SK-N-SH (cell line): Measurements from ENCODE around the gene GALNTL6. TPM values are rescaled to one million over a fixed set of nuclear protein-coding genes. Genes with fewer than 3 reads are reported as not detected.
A peak's percentile ranks its signal among the peaks of the same experiment; 100 is the strongest.

Experiments
- CTCF ChIA-PET: fragments of 300-600, 350-600 bp; formaldehyde crosslinking; extraction: SDS; loops from one replicate; lab custom pipeline; 2021; lab: Yijun Ruan, JAX
- POLR2A ChIA-PET: fragments of 350-600 bp; sonication (Branson Sonifier 250); formaldehyde crosslinking; extraction: SDS; loops from one replicate; lab custom pipeline; 2020; ENCODE audit warnings: antibody characterized with exemption, inconsistent platforms; lab: Yijun Ruan, JAX
- DNase-seq: peaks from one replicate; pipeline ENCODE4 v3.0.0; 2012
- H2AFZ ChIP-seq: fragments of 200-600 bp; sonication (generic); 2 replicates; pipeline ENCODE4 v1.8.1; 2016; ENCODE audit warnings: antibody characterized with exemption, mild to moderate bottlenecking, low read depth
- H3F3A ChIP-seq: fragments of 200-600 bp; sonication (generic); replicated peaks from 2 replicates; pipeline ENCODE3; 2016; ENCODE audit warnings: antibody characterized with exemption, mild to moderate bottlenecking; ENCODE audit not compliant: insufficient read depth
- H3K27ac ChIP-seq, 2 experiments: fragments of 200-500 bp in 1 of 2; fragments of 200-600 bp in 1 of 2; sonication (Bioruptor generic) in 1 of 2; sonication (generic), shearing (Covaris generic) in 1 of 2; 2 replicates each; pipeline versions ENCODE4 v1.5.1 to v1.6.1; 2014 to 2016; ENCODE audit warnings: low read depth in 2 of 2, inconsistent platforms in 1 of 2, low read length in 1 of 2, mild to moderate bottlenecking in 1 of 2, mixed read lengths in 1 of 2
- H3K27me3 ChIP-seq: fragments of 200-600 bp; sonication (generic), shearing (Covaris generic); 2 replicates; pipeline ENCODE4 v1.6.1; 2016; ENCODE audit warnings: mixed run types; ENCODE audit not compliant: insufficient read depth
- H3K36me3 ChIP-seq, 2 experiments: fragments of 200-500 bp in 1 of 2; fragments of 200-600 bp in 1 of 2; sonication (Bioruptor generic) in 1 of 2; sonication (generic) in 1 of 2; replicated peaks in 1 of 2; 2 replicates each; pipeline versions ENCODE3 to v1.5.1; 2014 to 2016; ENCODE audit warnings: low read length in 1 of 2, mild to moderate bottlenecking in 1 of 2; ENCODE audit not compliant: insufficient read depth in 2 of 2, control insufficient read depth in 1 of 2
- H3K4me1 ChIP-seq, 2 experiments: fragments of 200-500 bp in 1 of 2; fragments of 200-600 bp in 1 of 2; sonication (Bioruptor generic) in 1 of 2; sonication (generic), shearing (Covaris generic) in 1 of 2; 2 replicates each; pipeline versions ENCODE4 v1.5.1 to v1.6.1; 2014 to 2016; ENCODE audit warnings: low read depth in 1 of 2, low read length in 1 of 2, mixed run types in 1 of 2; ENCODE audit not compliant: insufficient read depth in 2 of 2, control insufficient read depth in 1 of 2
- H3K4me2 ChIP-seq: fragments of 200-600 bp; sonication (generic), shearing (Covaris generic); 2 replicates; pipeline ENCODE4 v1.6.1; 2017; ENCODE audit warnings: mixed run types
- H3K4me3 ChIP-seq, 2 experiments: fragments of 200-500 bp in 1 of 2; fragments of 200-600 bp in 1 of 2; sonication (Bioruptor generic) in 1 of 2; sonication (generic), shearing (Covaris generic) in 1 of 2; 2 replicates each; pipeline versions ENCODE4 v1.5.1 to v1.8.1; 2014 to 2016; ENCODE audit warnings: low read depth in 2 of 2, inconsistent platforms in 1 of 2, low read length in 1 of 2, mild to moderate bottlenecking in 1 of 2, mixed read lengths in 1 of 2, moderate library complexity in 1 of 2
- H3K79me2 ChIP-seq: fragments of 200-600 bp; sonication (generic); 2 replicates; pipeline ENCODE4 v1.8.1; 2017; ENCODE audit warnings: mild to moderate bottlenecking; ENCODE audit not compliant: insufficient read depth
- H3K9ac ChIP-seq: fragments of 200-600 bp; sonication (generic); 2 replicates; pipeline ENCODE4 v1.6.1; 2017; ENCODE audit warnings: mixed run types
- H3K9me2 ChIP-seq: fragments of 200-600 bp; sonication (generic); 2 replicates; pipeline ENCODE4 v1.6.1; 2017; ENCODE audit warnings: mixed run types
- H3K9me3 ChIP-seq: fragments of 200-600 bp; sonication (generic); 2 replicates; pipeline ENCODE4 v1.6.1; 2017; ENCODE audit warnings: mixed run types, mild to moderate bottlenecking, moderate library complexity
- H4K20me1 ChIP-seq: fragments of 200-600 bp; sonication (generic); 2 replicates; pipeline ENCODE4 v1.6.1; 2017; ENCODE audit warnings: mild to moderate bottlenecking, mixed run types; ENCODE audit not compliant: insufficient read depth
- CHD2 ChIP-seq: fragments of 150-350 bp; IDR thresholded peaks from 2 replicates; pipeline ENCODE4 v1.6.1; 2018; ENCODE audit warnings: low read length; ENCODE audit not compliant: partially characterized antibody
- ELF1 ChIP-seq: IDR thresholded peaks from 2 replicates; pipeline ENCODE4 v1.4.0; 2012
- EZH2phosphoT487 ChIP-seq: fragments of 200-600 bp; sonication (generic); IDR thresholded peaks from 2 replicates; pipeline ENCODE4 v1.6.1; 2017; ENCODE audit warnings: low read depth, mixed run types, mild to moderate bottlenecking, antibody characterized with exemption, moderate library complexity, borderline replicate concordance
- FOSL2 ChIP-seq: IDR thresholded peaks from 2 replicates; pipeline ENCODE4 v1.4.0; 2012; ENCODE audit warnings: low read depth, mild to moderate bottlenecking, moderate library complexity, borderline replicate concordance
- FOXJ3 ChIP-seq: sonication (generic); formaldehyde crosslinking; IDR thresholded peaks from 2 replicates; pipeline ENCODE4 v1.5.1; 2020; ENCODE audit warnings: mild to moderate bottlenecking, missing genetic modification reagents
- FOXM1 ChIP-seq: IDR thresholded peaks from 2 replicates; pipeline ENCODE4 v1.4.0; 2012; ENCODE audit warnings: low read depth, mild to moderate bottlenecking
- JUND ChIP-seq: IDR thresholded peaks from 2 replicates; pipeline ENCODE4 v1.4.0; 2012
- MXI1 ChIP-seq: IDR thresholded peaks from 2 replicates; pipeline ENCODE4 v1.6.1; 2012; ENCODE audit warnings: mild to moderate bottlenecking, low read depth, low read length, improper control_type of control experiment
- NFIC ChIP-seq: IDR thresholded peaks from 2 replicates; pipeline ENCODE4 v1.4.0; 2012; ENCODE audit warnings: borderline replicate concordance
- NRF1 ChIP-seq: IDR thresholded peaks from 2 replicates; pipeline ENCODE4 v1.6.1; 2012; ENCODE audit warnings: low read depth, mild to moderate bottlenecking, low read length
- POLR2AphosphoS5 ChIP-seq: IDR thresholded peaks from 2 replicates; pipeline ENCODE4 v1.6.1; 2012; ENCODE audit warnings: low read depth, low read length
- RAD21 ChIP-seq: IDR thresholded peaks from 2 replicates; pipeline ENCODE4 v1.6.1; 2012; ENCODE audit warnings: mild to moderate bottlenecking, low read length
- RCOR1 ChIP-seq: fragments of 150-350 bp; IDR thresholded peaks from 2 replicates; pipeline ENCODE4 v1.6.1; 2017; ENCODE audit warnings: antibody characterized with exemption, low read length
- RFX5 ChIP-seq: IDR thresholded peaks from 2 replicates; pipeline ENCODE4 v1.6.1; 2012; ENCODE audit warnings: mild to moderate bottlenecking, improper control_type of control experiment, low read length
- RXRA ChIP-seq: IDR thresholded peaks from 2 replicates; pipeline ENCODE4 v1.4.0; 2012; ENCODE audit warnings: low read depth, mild to moderate bottlenecking, borderline replicate concordance
- TCF12 ChIP-seq: IDR thresholded peaks from 2 replicates; pipeline ENCODE4 v1.4.0; 2012
- WGBS: methylation state at CpG from one replicate; pipeline ENCODE4 v1.1.6; 2017; ENCODE audit warnings: low lambda C conversion rate; 5-methylcytosine and 5-hydroxymethylcytosine counted together
- polyA plus RNA-seq, 3 experiments: library from polyadenylated mRNA; depleted of rRNA; stranded (reverse); fragments of >200 nt; gene quantifications; 2 replicates each; pipeline ENCODE4 v1.2.3, GENCODE V29; 2012
- TF ChIP-seq, protein P1 (sequence below): fragments of 150-350 bp; IDR thresholded peaks from 2 replicates; pipeline ENCODE4 v1.6.1; 2017; ENCODE audit warnings: antibody characterized with exemption, low read length, low read depth, borderline replicate concordance
- TF ChIP-seq, protein P2 (sequence below): IDR thresholded peaks from 2 replicates; pipeline ENCODE4 v1.4.0; 2012; ENCODE audit warnings: low read depth, borderline replicate concordance
- TF ChIP-seq, protein P3 (sequence below): fragments of 200-600 bp; sonication (generic); IDR thresholded peaks from 2 replicates; pipeline ENCODE4 v1.6.1; 2017; ENCODE audit warnings: antibody characterized with exemption, mild to moderate bottlenecking, moderate library complexity
- TF ChIP-seq, protein P4 (sequence below): IDR thresholded peaks from 2 replicates; pipeline ENCODE4 v1.4.0; 2012; ENCODE audit warnings: low read depth
- TF ChIP-seq, protein P5 (sequence below): IDR thresholded peaks from 2 replicates; pipeline ENCODE4 v1.6.1; 2012; ENCODE audit warnings: mild to moderate bottlenecking, low read depth, low read length, moderate library complexity

GALNTL6 gene
- polyA plus RNA-seq, 1 of the 3 experiments (the other 2 are of a cell fraction), result 0.07 TPM

DNA sequence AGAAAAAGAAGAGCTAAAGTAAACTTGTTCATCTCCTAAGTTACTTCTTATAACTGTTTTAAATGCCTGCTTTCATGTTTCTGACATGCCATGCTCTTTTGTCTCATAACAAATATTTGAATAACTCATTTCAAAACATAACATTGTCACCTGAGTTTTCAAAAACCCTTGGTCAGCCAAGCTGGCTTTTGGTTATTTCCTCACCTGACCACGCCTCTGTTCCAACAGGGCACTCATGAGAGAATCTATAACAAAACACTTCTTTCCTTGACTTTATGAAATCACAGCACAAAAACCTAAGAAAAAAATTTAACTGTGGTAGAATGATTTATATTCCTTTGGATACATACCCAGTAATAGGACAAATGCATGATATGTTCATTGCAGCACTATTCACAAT lies 1182.5 kb downstream of the GALNTL6 start:
- no peak overlapping the region for H3K4me3 ChIP-seq

DNA sequence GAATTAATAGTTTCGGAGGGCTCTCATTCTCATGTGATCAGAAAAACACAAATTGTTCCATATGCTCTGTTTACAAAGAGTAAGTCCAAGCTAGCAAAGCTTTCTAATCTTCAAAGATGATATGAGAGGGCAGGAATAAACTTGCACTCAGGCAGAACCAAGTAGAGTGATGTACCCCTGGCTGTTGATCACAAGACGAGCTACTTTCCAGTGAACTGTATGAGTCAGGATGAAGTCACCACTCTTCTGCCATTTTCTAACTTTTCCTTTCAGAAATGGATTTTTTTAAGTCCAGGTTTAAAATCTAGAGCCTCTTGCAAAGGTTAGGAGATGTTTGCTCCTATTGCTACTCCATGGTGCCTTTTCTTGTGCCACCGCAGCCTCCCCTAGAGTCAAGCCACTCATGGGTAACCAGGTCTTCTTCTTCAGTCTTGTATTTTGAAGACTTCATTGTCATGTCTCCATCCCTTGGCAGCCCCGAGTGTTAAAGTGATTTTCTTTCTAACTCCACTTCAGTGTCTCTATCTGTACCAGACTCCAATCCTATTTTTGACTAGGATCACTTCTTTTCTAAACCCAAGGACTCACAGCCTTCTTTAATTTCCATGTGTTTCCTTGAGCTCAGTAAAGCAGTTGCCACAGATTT lies 1183.5 kb downstream of the GALNTL6 start:
- Histone ChIP-seq H4K20me1 (no peaks in the 10 kb centered on the region), H3K27ac (peak overlapping the region in 1 of 2 experiments; percentile 82; a peak in 2 of 4 replicates), H3K9me3 (no peaks in the 10 kb centered on the region), H3K9ac (no peak overlapping the region), H3K4me2 (no peak overlapping the region), H3K27me3 (no peaks in the 10 kb centered on the region), H3K36me3 (no peaks in the 10 kb centered on the region), H3K9me2 (no peaks in the 10 kb centered on the region), H3F3A (peaks cover 13% of the 10 kb centered on the region), H3K79me2 (no peaks in the 10 kb centered on the region), H3K4me1 (peaks cover 0 to 23% of the 10 kb centered on the region in 2 experiments; a peak in 1 of 4 replicates), H3K4me3 (no peak overlapping the region), H2AFZ (peak overlapping the region; percentile 96; the same call in 1 of the 2 replicates)
- DNase-seq, result no peak
- CTCF ChIA-PET, result interaction anchor here (0.6 to 4.4 kb wide), 3 partner anchors 10 to 305 kb away, joined by 3 to 20 read pairs (median 8); no protein-coding TSS in a partner anchor
- 65% methylated on average over 4 of the region's 4 CpGs for WGBS
- POLR2A ChIA-PET, result no interaction called here
- TF ChIP-seq, protein P1, sequence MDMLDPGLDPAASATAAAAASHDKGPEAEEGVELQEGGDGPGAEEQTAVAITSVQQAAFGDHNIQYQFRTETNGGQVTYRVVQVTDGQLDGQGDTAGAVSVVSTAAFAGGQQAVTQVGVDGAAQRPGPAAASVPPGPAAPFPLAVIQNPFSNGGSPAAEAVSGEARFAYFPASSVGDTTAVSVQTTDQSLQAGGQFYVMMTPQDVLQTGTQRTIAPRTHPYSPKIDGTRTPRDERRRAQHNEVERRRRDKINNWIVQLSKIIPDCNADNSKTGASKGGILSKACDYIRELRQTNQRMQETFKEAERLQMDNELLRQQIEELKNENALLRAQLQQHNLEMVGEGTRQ, result no peak
- TF ChIP-seq RCOR1 (no peak), RFX5 (no peak), EZH2phosphoT487 (no peak), JUND (peak; percentile 87), FOXJ3 (CRISPR knock-in tag) (no peak), RXRA (no peak), MXI1 (no peak), NFIC (no peak), NRF1 (no peak), CHD2 (no peak), RAD21 (no peak), FOSL2 (peak; percentile 93)
- TF ChIP-seq, protein P2, sequence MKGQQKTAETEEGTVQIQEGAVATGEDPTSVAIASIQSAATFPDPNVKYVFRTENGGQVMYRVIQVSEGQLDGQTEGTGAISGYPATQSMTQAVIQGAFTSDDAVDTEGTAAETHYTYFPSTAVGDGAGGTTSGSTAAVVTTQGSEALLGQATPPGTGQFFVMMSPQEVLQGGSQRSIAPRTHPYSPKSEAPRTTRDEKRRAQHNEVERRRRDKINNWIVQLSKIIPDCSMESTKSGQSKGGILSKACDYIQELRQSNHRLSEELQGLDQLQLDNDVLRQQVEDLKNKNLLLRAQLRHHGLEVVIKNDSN, result no peak
- TF ChIP-seq, protein P3, sequence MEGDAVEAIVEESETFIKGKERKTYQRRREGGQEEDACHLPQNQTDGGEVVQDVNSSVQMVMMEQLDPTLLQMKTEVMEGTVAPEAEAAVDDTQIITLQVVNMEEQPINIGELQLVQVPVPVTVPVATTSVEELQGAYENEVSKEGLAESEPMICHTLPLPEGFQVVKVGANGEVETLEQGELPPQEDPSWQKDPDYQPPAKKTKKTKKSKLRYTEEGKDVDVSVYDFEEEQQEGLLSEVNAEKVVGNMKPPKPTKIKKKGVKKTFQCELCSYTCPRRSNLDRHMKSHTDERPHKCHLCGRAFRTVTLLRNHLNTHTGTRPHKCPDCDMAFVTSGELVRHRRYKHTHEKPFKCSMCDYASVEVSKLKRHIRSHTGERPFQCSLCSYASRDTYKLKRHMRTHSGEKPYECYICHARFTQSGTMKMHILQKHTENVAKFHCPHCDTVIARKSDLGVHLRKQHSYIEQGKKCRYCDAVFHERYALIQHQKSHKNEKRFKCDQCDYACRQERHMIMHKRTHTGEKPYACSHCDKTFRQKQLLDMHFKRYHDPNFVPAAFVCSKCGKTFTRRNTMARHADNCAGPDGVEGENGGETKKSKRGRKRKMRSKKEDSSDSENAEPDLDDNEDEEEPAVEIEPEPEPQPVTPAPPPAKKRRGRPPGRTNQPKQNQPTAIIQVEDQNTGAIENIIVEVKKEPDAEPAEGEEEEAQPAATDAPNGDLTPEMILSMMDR, result no peak
- TF ChIP-seq, protein P4, sequence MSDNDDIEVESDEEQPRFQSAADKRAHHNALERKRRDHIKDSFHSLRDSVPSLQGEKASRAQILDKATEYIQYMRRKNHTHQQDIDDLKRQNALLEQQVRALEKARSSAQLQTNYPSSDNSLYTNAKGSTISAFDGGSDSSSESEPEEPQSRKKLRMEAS, result no peak
- TF ChIP-seq, protein P5, sequence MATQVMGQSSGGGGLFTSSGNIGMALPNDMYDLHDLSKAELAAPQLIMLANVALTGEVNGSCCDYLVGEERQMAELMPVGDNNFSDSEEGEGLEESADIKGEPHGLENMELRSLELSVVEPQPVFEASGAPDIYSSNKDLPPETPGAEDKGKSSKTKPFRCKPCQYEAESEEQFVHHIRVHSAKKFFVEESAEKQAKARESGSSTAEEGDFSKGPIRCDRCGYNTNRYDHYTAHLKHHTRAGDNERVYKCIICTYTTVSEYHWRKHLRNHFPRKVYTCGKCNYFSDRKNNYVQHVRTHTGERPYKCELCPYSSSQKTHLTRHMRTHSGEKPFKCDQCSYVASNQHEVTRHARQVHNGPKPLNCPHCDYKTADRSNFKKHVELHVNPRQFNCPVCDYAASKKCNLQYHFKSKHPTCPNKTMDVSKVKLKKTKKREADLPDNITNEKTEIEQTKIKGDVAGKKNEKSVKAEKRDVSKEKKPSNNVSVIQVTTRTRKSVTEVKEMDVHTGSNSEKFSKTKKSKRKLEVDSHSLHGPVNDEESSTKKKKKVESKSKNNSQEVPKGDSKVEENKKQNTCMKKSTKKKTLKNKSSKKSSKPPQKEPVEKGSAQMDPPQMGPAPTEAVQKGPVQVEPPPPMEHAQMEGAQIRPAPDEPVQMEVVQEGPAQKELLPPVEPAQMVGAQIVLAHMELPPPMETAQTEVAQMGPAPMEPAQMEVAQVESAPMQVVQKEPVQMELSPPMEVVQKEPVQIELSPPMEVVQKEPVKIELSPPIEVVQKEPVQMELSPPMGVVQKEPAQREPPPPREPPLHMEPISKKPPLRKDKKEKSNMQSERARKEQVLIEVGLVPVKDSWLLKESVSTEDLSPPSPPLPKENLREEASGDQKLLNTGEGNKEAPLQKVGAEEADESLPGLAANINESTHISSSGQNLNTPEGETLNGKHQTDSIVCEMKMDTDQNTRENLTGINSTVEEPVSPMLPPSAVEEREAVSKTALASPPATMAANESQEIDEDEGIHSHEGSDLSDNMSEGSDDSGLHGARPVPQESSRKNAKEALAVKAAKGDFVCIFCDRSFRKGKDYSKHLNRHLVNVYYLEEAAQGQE, result no peak

More for the DNA sequence above, 1182.5 kb downstream of the GALNTL6 start:
- peaks cover 8% of the 10 kb centered on the region for H3F3A ChIP-seq
- peaks cover 0 to 23% of the 10 kb centered on the region in 2 experiments; a peak in 1 of 4 replicates for H3K4me1 ChIP-seq
- no peaks in the 10 kb centered on the region for H3K9me2 ChIP-seq
- no peak overlapping the region for H3K9ac ChIP-seq
- no peaks in the 10 kb centered on the region for H3K36me3 ChIP-seq
- no peak for DNase-seq
- ChIA-PET POLR2A (no interaction called here), CTCF (interaction anchor here (2.9 to 4.4 kb wide), 2 partner anchors 18 to 306 kb away, joined by 8 to 20 read pairs; no protein-coding TSS in a partner anchor)
- H3K9me3 ChIP-seq, result no peaks in the 10 kb centered on the region
- 88% methylated on average over 1 of the region's 1 CpG for WGBS
- no peaks in the 10 kb centered on the region for H3K27me3 ChIP-seq
- H3K4me2 ChIP-seq, result no peak overlapping the region
- TF ChIP-seq FOXJ3 (CRISPR knock-in tag) (no peak), ELF1 (no peak), TCF12 (no peak), MXI1 (no peak), FOSL2 (no peak), FOXM1 (no peak), POLR2AphosphoS5 (no peak)
- H4K20me1 ChIP-seq, result no peaks in the 10 kb centered on the region
- no peak overlapping the region for H3K27ac ChIP-seq
- no peak overlapping the region for H2AFZ ChIP-seq
- no peaks in the 10 kb centered on the region for H3K79me2 ChIP-seq
